HT-29 (cell line): ENCODE results near the gene CCDC17. TPM values are rescaled to one million over a fixed set of nuclear protein-coding genes. Genes with fewer than 3 reads are reported as not detected.

ENCODE experiments used
- DNase-seq: peaks from one replicate; pipeline ENCODE4 v3.0.0-alpha.2; 2015; ENCODE audit warnings: low spot score
- small RNA-seq: library from RNA; depleted of rRNA; stranded (forward); fragments of <200 nt; gene quantifications from one replicate; pipeline ENCODE3, GENCODE V24; 2014
- total RNA-seq: library from RNA; depleted of rRNA; stranded (reverse); fragments of >200 nt; shearing (Covaris generic); gene quantifications from 2 replicates; pipeline ENCODE4 v1.2.3, GENCODE V29; 2014; rRNA removed

CCDC17 gene
- total RNA-seq, 1 experiment from 2014 or later = 1.3 TPM

GRCh38 chr1:45583666-45584350, 40.0 kb downstream of the CCDC17 start, which contains the start of gene NASP:
Gene NASP (plus strand): TSS chr1:45584041. CDS start chr1:45584147, 106 bp downstream.
- peak; percentile 94 for DNase-seq

GRCh38 chr1:45583264-45583665, 40.6 kb downstream of the CCDC17 start:
- peak; percentile 97 for DNase-seq

- no peak for DNase-seq
Measured at GRCh38 chr1:45574105-45574626, 49.7 kb downstream of the CCDC17 start.

GRCh38 chr1:45573231-45573804, 50.5 kb downstream of the CCDC17 start:
- DNase-seq = no peak

- DNase-seq = no peak
Measured at GRCh38 chr1:45570631-45571030, 53.2 kb downstream of the CCDC17 start.

Small RNA genes within 50 kb of the gene (small RNA-seq; reads per million reads assigned to genes)
- gene AL355480.1 (not detected), gene AL355480.2 (not detected), gene AL355480.3 (not detected), gene AL355480.4 (not detected)

Other genes starting within 250 kb of the CCDC17 start
- gene TESK2, start 132.9 kb downstream of the CCDC17 start, total RNA-seq = 2.0 and 2.9 TPM in 2 replicates
- gene CCDC163, start 124.0 kb downstream of the CCDC17 start, total RNA-seq = 0.71 and 1.5 TPM in 2 replicates
- 6.8 and 6.9 TPM in 2 replicates for gene MMACHC, start 123.8 kb downstream of the CCDC17 start, total RNA-seq
- 630 and 644 TPM in 2 replicates for gene PRDX1, start 102.2 kb downstream of the CCDC17 start, total RNA-seq
- 145 and 161 TPM in 2 replicates for gene AKR1A1, start 73.2 kb downstream of the CCDC17 start, total RNA-seq
- gene NASP, start 40.0 kb downstream of the CCDC17 start, total RNA-seq = 100 and 105 TPM in 2 replicates
- gene GPBP1L1, start 62.5 kb upstream of the CCDC17 start, total RNA-seq = 49.3 and 51.1 TPM in 2 replicates
- gene TMEM69, start 64.1 kb upstream of the CCDC17 start, total RNA-seq = 16.5 and 18.3 TPM in 2 replicates
- gene IPP, start 126.6 kb upstream of the CCDC17 start, total RNA-seq = 1.5 and 2.9 TPM in 2 replicates
- 25.4 and 27.0 TPM in 2 replicates for gene MAST2, start 179.6 kb upstream of the CCDC17 start, total RNA-seq